ENCODE results near the gene GPD2. TPM values are rescaled to one million over a fixed set of nuclear protein-coding genes. Genes with fewer than 3 reads are reported as not detected.

GPD2 gene
- total RNA-seq, 6 experiments from 2014 or later, result 3.2 to 8.8 (median 4.8) TPM

DNA sequence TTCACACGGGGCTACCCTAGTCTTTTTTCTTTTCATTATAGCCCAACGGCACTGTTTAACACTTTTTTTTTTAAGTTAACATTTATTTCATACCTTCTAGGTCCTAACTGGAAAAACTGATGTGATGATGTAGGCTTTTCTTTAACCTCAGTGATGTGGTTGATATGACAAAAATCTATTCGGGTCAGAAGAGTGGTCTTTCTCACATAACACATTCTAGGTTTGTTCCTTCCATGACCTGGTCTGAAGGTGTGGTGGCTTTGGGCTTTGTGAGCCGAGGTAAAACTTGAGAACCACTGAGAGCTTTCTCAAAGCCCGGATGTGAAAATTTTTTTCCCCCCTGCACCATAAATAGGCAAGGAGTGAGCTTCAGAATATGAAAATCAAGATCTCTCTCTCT lies 44.2 kb downstream of the GPD2 start:
- H3K27ac ChIP-seq, result no peak overlapping the region
- DNase-seq (no peak), ATAC-seq (no peak)
- peaks cover 0 to 4% (median 0%) of the 10 kb centered on the region in 4 donors for H3K4me1 ChIP-seq
- intact Hi-C loops (cut with DNase I), result no loop called here
- 73% methylated on average over 5 of the region's 5 CpGs for WGBS (ENCODE audit: insufficient coverage, low coverage, low lambda C conversion rate, missing lambda C conversion rate)
- no peaks in the 10 kb centered on the region for H3K27me3 ChIP-seq
- no peaks in the 10 kb centered on the region for H3K9me3 ChIP-seq
- no peak for TF ChIP-seq CTCF (IDR thresholded peaks at IDR 0.05)
- TF ChIP-seq POLR2A (IDR thresholded peaks at IDR 0.05), result no peak
- no peaks in the 10 kb centered on the region for H3K36me3 ChIP-seq
- no peak overlapping the region for H3K4me3 ChIP-seq

- intact Hi-C loops (cut with DNase I), result no loop called here
- Histone ChIP-seq H3K36me3 (no peaks in the 10 kb centered on the region), H3K27ac (no peak overlapping the region), H3K27me3 (no peaks in the 10 kb centered on the region), H3K4me3 (no peak overlapping the region), H3K9me3 (no peaks in the 10 kb centered on the region), H3K4me1 (peaks cover 0 to 4% (median 0%) of the 10 kb centered on the region in 4 donors)
- TF ChIP-seq POLR2A (IDR thresholded peaks at IDR 0.05), result no peak
- no peak for ATAC-seq
- no peak for DNase-seq
Observed at GRCh38 chr2:156481312-156481711, 45.1 kb downstream of the GPD2 start.

- no peak for TF ChIP-seq POLR2A (IDR thresholded peaks at IDR 0.05)
- no peak for TF ChIP-seq CTCF (IDR thresholded peaks at IDR 0.05)
- Histone ChIP-seq H3K4me1 (peaks cover 0 to 4% (median 0%) of the 10 kb centered on the region in 4 donors), H3K4me3 (no peak overlapping the region), H3K9me3 (no peaks in the 10 kb centered on the region), H3K27ac (no peak overlapping the region), H3K36me3 (no peaks in the 10 kb centered on the region), H3K27me3 (no peaks in the 10 kb centered on the region)
- WGBS (ENCODE audit: insufficient coverage, low coverage, low lambda C conversion rate, missing lambda C conversion rate), result 37% methylated on average over 3 of the region's 3 CpGs
- ATAC-seq, result peak in 1 of 4 donors; percentile 27
- DNase-seq, result no peak
- intact Hi-C loops (cut with DNase I), result no loop called here
Observed at GRCh38 chr2:156483741-156484173, 47.6 kb downstream of the GPD2 start.

DNA sequence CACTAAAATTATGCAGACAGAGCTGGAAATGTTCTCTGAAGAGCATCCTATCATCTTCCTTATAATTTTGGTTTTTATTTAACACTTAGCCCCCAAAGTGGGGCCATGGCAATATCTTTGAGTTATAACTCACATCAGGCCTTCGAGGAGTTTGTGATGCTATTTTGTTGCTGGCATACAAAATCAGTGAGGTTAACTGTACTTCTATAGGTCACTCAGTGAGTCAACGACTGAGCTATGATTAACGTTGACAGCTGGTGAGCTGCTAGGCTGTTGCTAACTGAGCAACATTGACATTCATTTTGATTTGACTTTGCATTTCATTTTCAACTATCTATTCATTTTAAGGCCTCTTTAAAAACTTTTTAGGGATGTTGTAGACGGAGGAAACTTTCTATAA lies 50.0 kb downstream of the GPD2 start:
- no peak for ATAC-seq

DNA sequence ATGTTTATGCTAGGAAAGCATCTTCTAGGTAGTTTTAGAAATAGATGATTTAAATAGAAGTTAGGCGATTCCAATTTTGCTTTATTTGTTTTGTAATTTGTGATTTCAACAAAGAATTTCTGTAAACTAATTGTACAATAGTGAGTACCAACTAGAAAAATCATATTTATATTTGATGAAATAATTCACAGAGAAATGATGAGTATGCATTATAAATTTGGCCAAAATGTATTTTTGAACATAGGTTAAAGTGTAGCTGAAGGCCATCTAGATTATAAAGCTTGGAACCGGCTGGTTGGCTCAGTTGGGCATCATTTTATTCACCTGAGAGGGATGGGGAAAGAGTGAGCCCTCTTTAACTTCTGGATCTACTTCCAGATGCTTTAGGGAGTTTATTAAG lies 50.4 kb downstream of the GPD2 start:
- H3K36me3 ChIP-seq, result no peaks in the 10 kb centered on the region
- ATAC-seq (no peak), DNase-seq (no peak)
- H3K27me3 ChIP-seq, result no peaks in the 10 kb centered on the region
- intact Hi-C loops (cut with DNase I), result no loop called here
- no peak overlapping the region for H3K27ac ChIP-seq
- no peaks in the 10 kb centered on the region for H3K9me3 ChIP-seq
- H3K4me3 ChIP-seq, result no peak overlapping the region
- H3K4me1 ChIP-seq, result peaks cover 0 to 4% (median 0%) of the 10 kb centered on the region in 4 donors
- TF ChIP-seq POLR2A (IDR thresholded peaks at IDR 0.05) (no peak), CTCF (IDR thresholded peaks at IDR 0.05) (no peak)
- WGBS (ENCODE audit: insufficient coverage, low coverage, low lambda C conversion rate, missing lambda C conversion rate), result 86% methylated on average over 2 of the region's 2 CpGs

More for the DNA sequence above, 50.0 kb downstream of the GPD2 start:
- H3K36me3 ChIP-seq, result no peaks in the 10 kb centered on the region
- H3K4me1 ChIP-seq, result peaks cover 0 to 4% (median 0%) of the 10 kb centered on the region in 4 donors
- no peak overlapping the region for H3K4me3 ChIP-seq
- WGBS (ENCODE audit: insufficient coverage, low coverage, low lambda C conversion rate, missing lambda C conversion rate), result 79% methylated on average over 4 of the region's 4 CpGs
- H3K27ac ChIP-seq, result no peak overlapping the region
- no peak for DNase-seq
- intact Hi-C loops (cut with DNase I), result no loop called here
- TF ChIP-seq CTCF (IDR thresholded peaks at IDR 0.05), result no peak
- no peak for TF ChIP-seq POLR2A (IDR thresholded peaks at IDR 0.05)
- H3K9me3 ChIP-seq, result no peaks in the 10 kb centered on the region
- H3K27me3 ChIP-seq, result no peaks in the 10 kb centered on the region
